ENCODE data around the gene RHBDD2.
A peak's percentile ranks its signal among the peaks of the same experiment; 100 is the strongest.
"Not testable (repeated sequence)": the region's sequence is repeated elsewhere in the genome, so short reads cannot be mapped to it uniquely, and the experiment has no call there.

RHBDD2 gene

GRCh38 chr7:75854233-75854632, 24.6 kb upstream of the RHBDD2 start:
- ATAC-seq = no peak
- Mint-ChIP-seq H3K27ac (no peak overlapping the region), H3K27me3 (no peaks in the 10 kb centered on the region), H3K4me1 (peaks cover 11% of the 10 kb centered on the region), H3K9me3 (peaks cover 4 to 5% of the 10 kb centered on the region in 2 donors), H3K4me3 (no peak overlapping the region)
- DNase-seq = no peak

GRCh38 chr7:75854813-75855345, 24.0 kb upstream of the RHBDD2 start:
- H3K27me3 Mint-ChIP-seq, H3K4me3 Mint-ChIP-seq, ATAC-seq, DNase-seq, H3K9me3 Mint-ChIP-seq, H3K27ac Mint-ChIP-seq: not testable (repeated sequence)
- peaks cover 11% of the 10 kb centered on the region for H3K4me1 Mint-ChIP-seq

DNA sequence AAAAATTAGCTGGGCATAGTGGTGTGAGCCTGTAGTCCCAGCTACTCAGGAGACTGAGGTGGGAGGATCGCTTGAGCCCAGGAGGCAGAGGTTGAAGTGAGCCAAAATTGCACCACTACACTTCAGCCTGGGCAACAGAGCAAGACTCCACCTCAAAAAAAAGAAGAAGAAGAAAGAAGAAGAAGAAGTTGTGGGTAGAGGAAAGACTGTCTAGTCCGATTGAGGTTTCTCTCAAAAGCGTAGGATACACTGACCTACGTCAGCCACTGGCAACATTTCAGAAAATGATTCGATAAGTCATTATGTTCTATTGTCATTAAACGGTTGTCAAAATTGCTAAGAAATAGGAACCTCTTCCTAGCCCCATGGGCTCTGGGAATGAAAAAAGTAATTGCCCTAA, 22.3 kb upstream of the RHBDD2 start:
- DNase-seq (no peak), ATAC-seq (no peak)
- no peaks in the 10 kb centered on the region for H3K27me3 Mint-ChIP-seq
- H3K4me3 Mint-ChIP-seq = no peak overlapping the region
- peaks cover 4 to 5% of the 10 kb centered on the region in 2 donors for H3K9me3 Mint-ChIP-seq
- H3K4me1 Mint-ChIP-seq = peaks cover 11% of the 10 kb centered on the region
- no peak overlapping the region for H3K27ac Mint-ChIP-seq

DNA sequence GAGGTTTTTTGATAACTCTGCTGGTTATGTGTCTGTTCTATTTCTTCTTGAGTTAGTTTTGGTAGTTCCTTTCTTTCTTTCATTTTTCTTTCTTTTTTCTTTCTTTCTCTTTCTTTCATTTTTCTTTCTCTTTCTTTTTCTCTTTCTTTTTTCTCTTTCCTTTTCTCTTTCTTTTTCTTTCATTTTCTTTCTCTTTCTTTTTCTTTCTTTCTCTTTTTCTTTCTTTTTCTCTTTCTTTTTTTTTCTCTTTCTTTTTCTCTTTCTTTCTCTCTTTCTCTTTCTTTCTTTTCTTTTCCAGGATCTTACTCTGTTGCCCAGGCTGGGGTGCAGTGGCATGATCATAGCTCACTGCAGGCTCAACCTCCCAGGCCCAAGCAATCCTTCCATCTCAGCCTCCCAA, 20.4 kb upstream of the RHBDD2 start:
- no peak overlapping the region for H3K27ac Mint-ChIP-seq
- H3K4me1 Mint-ChIP-seq = peaks cover 11% of the 10 kb centered on the region

GRCh38 chr7:75861636-75862035, 17.2 kb upstream of the RHBDD2 start:
- peaks cover 18% of the 10 kb centered on the region for H3K4me1 Mint-ChIP-seq
- ATAC-seq (no peak), DNase-seq (no peak)
- H3K9me3 Mint-ChIP-seq = peaks cover 4 to 5% of the 10 kb centered on the region in 2 donors
- no peak overlapping the region for H3K4me3 Mint-ChIP-seq
- peaks cover 29% of the 10 kb centered on the region for H3K27me3 Mint-ChIP-seq
- H3K27ac Mint-ChIP-seq = no peak overlapping the region

More for the DNA sequence above, 20.4 kb upstream of the RHBDD2 start:
- Mint-ChIP-seq H3K9me3 (peaks cover 4 to 5% of the 10 kb centered on the region in 2 donors), H3K4me3 (no peak overlapping the region), H3K27me3 (peaks cover 5% of the 10 kb centered on the region)
- DNase-seq (no peak), ATAC-seq (no peak)

DNA sequence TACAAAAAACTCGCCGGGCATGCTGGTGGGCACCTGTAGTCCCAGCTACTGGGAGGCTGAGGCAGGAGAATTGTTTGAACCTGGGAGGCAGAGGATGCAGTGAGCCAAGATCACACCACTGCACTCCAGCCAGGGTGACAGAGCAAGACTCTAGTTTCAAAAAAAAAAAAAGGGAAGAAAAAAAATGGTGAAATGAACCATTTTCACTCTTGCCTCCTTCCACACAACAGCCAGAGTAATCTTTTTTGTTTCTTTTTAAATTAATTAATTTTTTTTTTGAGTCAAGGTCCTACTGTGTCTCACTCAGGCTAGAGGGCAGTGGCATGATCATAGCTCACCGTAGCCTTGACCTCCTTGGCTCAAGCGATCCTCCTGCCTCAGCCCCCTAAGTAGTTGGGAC, 14.6 kb upstream of the RHBDD2 start:
- H3K9me3 Mint-ChIP-seq, DNase-seq, H3K4me3 Mint-ChIP-seq, H3K27ac Mint-ChIP-seq, ATAC-seq: not testable (repeated sequence)
- H3K27me3 Mint-ChIP-seq = peaks cover 29% of the 10 kb centered on the region
- H3K4me1 Mint-ChIP-seq = peaks cover 19% of the 10 kb centered on the region

GRCh38 chr7:75866114-75866488, 12.7 kb upstream of the RHBDD2 start:
- Mint-ChIP-seq H3K27ac (no peak overlapping the region), H3K4me3 (no peak overlapping the region)
- peak; percentile 5 for ATAC-seq

DNA sequence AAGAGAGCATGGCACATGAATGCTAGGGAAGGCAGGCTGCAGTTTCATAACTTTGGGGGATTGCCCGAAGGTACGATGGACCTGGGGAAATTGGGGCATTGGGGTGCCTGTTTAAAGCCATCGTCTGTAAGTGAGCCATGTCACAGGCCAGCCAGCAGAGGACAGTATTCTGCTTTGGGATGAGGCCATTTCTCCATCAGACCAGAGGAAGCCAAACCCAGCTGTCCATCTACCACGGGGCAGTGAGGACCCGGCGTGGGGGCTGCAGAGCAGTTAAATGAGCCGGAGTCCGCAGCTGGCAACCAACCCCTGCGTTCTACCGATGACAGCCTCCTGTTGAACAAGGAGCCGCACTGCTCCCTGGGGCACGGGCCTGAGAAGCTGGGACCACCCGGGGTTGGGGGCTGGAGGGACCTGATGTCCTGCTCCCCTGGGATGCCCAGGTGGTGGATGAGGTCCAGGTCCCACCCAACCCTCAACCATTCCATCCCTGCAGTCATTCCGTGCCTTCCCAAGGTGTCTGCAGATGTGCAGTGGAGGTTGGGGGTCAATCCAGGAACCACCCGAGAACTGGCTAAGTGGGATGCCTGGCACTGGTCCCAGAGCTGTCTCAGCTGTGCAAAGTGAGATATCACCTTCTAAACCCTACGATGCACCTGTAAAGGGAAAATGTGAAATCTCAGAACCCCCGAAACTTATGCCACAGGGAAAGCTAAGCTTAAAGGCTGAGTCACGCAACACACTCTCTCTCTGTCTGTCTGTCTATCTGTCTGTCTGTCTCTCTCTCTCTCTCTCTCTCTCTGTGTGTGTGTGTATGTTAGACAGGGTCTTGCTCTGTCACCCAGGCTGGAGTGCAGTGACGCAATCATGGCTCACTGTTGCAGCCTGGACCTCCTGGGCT, 12.1 kb upstream of the RHBDD2 start:
- H3K4me1 Mint-ChIP-seq = peaks cover 39% of the 10 kb centered on the region
- peak; percentile 41 to 55 for DNase-seq
- no peaks in the 10 kb centered on the region for H3K9me3 Mint-ChIP-seq
- peaks cover 29% of the 10 kb centered on the region for H3K27me3 Mint-ChIP-seq
- H3K27ac Mint-ChIP-seq = peak overlapping the region in 1 of 2 donors; percentile 1
- no peak overlapping the region for H3K4me3 Mint-ChIP-seq
- ATAC-seq = peak; percentile 83

More at GRCh38 chr7:75866114-75866488, 12.7 kb upstream of the RHBDD2 start:
- H3K4me1 Mint-ChIP-seq = peaks cover 37% of the 10 kb centered on the region
- peaks cover 29% of the 10 kb centered on the region for H3K27me3 Mint-ChIP-seq
- DNase-seq = no peak
- H3K9me3 Mint-ChIP-seq = no peaks in the 10 kb centered on the region

DNA sequence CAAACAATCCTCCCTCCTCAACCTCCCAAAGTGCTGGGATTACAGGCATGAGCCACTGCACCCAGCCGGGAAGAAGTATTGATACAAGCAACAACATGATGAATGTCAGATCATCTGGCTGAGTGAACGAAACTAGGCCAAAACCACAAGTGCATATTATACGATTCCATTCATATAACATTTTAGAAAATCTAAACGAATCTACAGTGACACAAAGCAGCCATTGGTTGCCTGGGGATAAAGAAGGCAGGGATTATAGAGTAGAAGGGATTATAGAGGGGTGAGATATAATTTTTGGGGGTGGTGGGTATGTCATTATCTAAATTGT, 11.5 kb upstream of the RHBDD2 start:
- ATAC-seq (no peak), DNase-seq (no peak)
- H3K27me3 Mint-ChIP-seq = peaks cover 29% of the 10 kb centered on the region
- H3K4me1 Mint-ChIP-seq = peaks cover 45% of the 10 kb centered on the region
- no peak overlapping the region for H3K27ac Mint-ChIP-seq
- H3K9me3 Mint-ChIP-seq = no peaks in the 10 kb centered on the region
- H3K4me3 Mint-ChIP-seq = no peak overlapping the region

GRCh38 chr7:75868153-75868552, 10.7 kb upstream of the RHBDD2 start:
- H3K4me3 Mint-ChIP-seq = no peak overlapping the region
- peaks cover 46% of the 10 kb centered on the region for H3K4me1 Mint-ChIP-seq
- H3K27ac Mint-ChIP-seq = no peak overlapping the region
- no peaks in the 10 kb centered on the region for H3K9me3 Mint-ChIP-seq
- ATAC-seq = no peak
- H3K27me3 Mint-ChIP-seq = peaks cover 27% of the 10 kb centered on the region
- no peak for DNase-seq

DNA sequence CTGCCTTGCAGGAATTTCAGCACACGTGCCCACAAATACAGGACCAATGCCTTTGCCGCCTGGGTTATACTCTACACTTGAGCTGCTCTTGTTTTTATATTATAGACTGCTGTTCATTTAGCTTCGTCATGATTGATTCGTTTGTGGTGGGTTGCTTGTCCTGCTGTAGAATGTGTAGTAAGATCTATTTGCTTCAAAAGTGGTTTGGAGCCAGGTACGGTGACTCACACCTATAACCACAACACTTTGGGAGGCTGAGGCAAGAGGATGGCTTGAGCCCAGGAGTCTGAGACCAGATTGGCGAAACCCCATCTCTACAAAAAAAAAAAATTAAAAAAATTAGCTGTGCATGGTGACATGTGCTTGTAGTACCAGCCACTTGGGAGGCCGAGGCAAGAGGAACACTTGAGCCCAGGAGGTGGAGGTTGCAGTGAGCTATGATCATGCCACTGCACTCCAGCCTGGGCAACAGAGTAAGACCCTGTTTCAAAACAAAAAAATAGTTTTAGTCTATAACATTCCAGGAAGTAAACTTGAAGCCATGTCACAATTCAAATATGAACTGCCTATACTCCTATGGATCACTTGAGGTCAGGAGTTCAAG, 9.0 kb upstream of the RHBDD2 start:
- H3K4me1 Mint-ChIP-seq = peaks cover 46% of the 10 kb centered on the region
- H3K27me3 Mint-ChIP-seq = peaks cover 17% of the 10 kb centered on the region
- DNase-seq = peak; percentile 20 to 41
- ATAC-seq = peak; percentile 64
- peak overlapping the region; percentile 51 to 59 for H3K4me3 Mint-ChIP-seq
- H3K27ac Mint-ChIP-seq = peak overlapping the region; percentile 57 to 89
- H3K9me3 Mint-ChIP-seq = no peaks in the 10 kb centered on the region

GRCh38 chr7:75870557-75871161, 8.2 kb upstream of the RHBDD2 start:
- Mint-ChIP-seq H3K4me1 (peaks cover 46% of the 10 kb centered on the region), H3K27me3 (peaks cover 9% of the 10 kb centered on the region), H3K9me3 (no peaks in the 10 kb centered on the region), H3K27ac (peak overlapping the region; percentile 80 to 85), H3K4me3 (peak overlapping the region; percentile 44 to 72)
- peak; percentile 17 to 31 for DNase-seq
- ATAC-seq = peak; percentile 41

GRCh38 chr7:75872073-75872782, 6.6 kb upstream of the RHBDD2 start:
- no peak overlapping the region for H3K27ac Mint-ChIP-seq
- H3K4me1 Mint-ChIP-seq = peaks cover 35% of the 10 kb centered on the region
- no peaks in the 10 kb centered on the region for H3K27me3 Mint-ChIP-seq
- H3K4me3 Mint-ChIP-seq = no peak overlapping the region
- no peak for DNase-seq
- no peaks in the 10 kb centered on the region for H3K9me3 Mint-ChIP-seq
- no peak for ATAC-seq

GRCh38 chr7:75874180-75874579, 4.7 kb upstream of the RHBDD2 start:
- H3K9me3 Mint-ChIP-seq, H3K4me3 Mint-ChIP-seq, DNase-seq, H3K27ac Mint-ChIP-seq, H3K27me3 Mint-ChIP-seq, ATAC-seq: not testable (repeated sequence)
- H3K4me1 Mint-ChIP-seq = peaks cover 39% of the 10 kb centered on the region
